Adrenal gland (tissue), 5 donors: ENCODE measurements around the gene DIAPH2.

Experiments
- CTCF ChIP-seq, 6 experiments: fragments of 450-650 bp in 4 of 6; fragments of 200-600 bp in 2 of 6; sonication (generic) in 1 of 6; IDR thresholded peaks; 1 replicate in 5 of 6; 2 replicates in 1 of 6; pipeline versions ENCODE4 v1.5.1 to v1.8.0; 2016 to 2021; ENCODE audit warnings: antibody characterized with exemption in 6 of 6, mild to moderate bottlenecking in 2 of 6, moderate library complexity in 1 of 6
- POLR2A ChIP-seq, 2 donors: fragments of 450-650 bp; IDR thresholded peaks; one replicate each; pipeline ENCODE4 v1.6.1; 2017; ENCODE audit warnings: antibody characterized with exemption in 2 of 2, mild to moderate bottlenecking in 2 of 2, moderate library complexity in 1 of 2
- donor health status: DM: no; HTN: no; CAD: no.

GRCh38 chrX:97363843-97364242 lies 679.2 kb downstream of the DIAPH2 start:
- TF ChIP-seq CTCF (IDR thresholded peaks at IDR 0.05) (no peak), POLR2A (IDR thresholded peaks at IDR 0.05) (no peak)
